OCI-LY1 (cell line): ENCODE data around the gene DAZAP1.

Experiments used
- CTCF ChIP-seq: fragments of 200-600 bp; sonication (generic), shearing (Covaris generic); IDR thresholded peaks from 2 replicates; pipeline ENCODE4 v1.5.1; 2017; ENCODE audit warnings: mild to moderate bottlenecking, antibody characterized with exemption, low read length, moderate library complexity, mixed read lengths
- EZH2 ChIP-seq: fragments of 200-600 bp; sonication (generic), shearing (Covaris generic); IDR thresholded peaks from 2 replicates; pipeline ENCODE4 v1.8.0; 2017; ENCODE audit warnings: borderline replicate concordance, mixed run types, mild to moderate bottlenecking, antibody characterized with exemption, low read length, moderate library complexity, mixed read lengths

- TF ChIP-seq CTCF: no peak
- no peak for TF ChIP-seq EZH2
Measured at GRCh38 chr19:1390890-1391423, 16.4 kb upstream of the DAZAP1 start.
